NB4 (cell line): Measurements from ENCODE around the gene SGCD.

Experiments used
- CTCF ChIP-seq: IDR thresholded peaks from one replicate; pipeline ENCODE4 v1.5.1; 2012; ENCODE audit warnings: low read depth, low read length
- MAX ChIP-seq: IDR thresholded peaks from 2 replicates; pipeline ENCODE4 v1.6.1; 2011; ENCODE audit warnings: low read depth, low read length

- TF ChIP-seq CTCF (no peak), MAX (no peak)
These were observed 82.9 kb downstream of the SGCD start for GRCh38 chr5:156409834-156410233.
